Activated T-cell treated with anti-CD3 and anti-CD28 coated beads, Interleukin-2, amount 50 U/mL, for 72 hours (primary cell): ENCODE data around the gene NCLN. TPM values are rescaled to one million over a fixed set of nuclear protein-coding genes. Genes with fewer than 3 reads are reported as not detected.
A peak's percentile ranks its signal among the peaks of the same experiment; 100 is the strongest.

Experiments used
- ATAC-seq, 2 donors: fragments of 150-1000 bp; cut with Tn5 transposase; replicated peaks in 1 of 2; 2 replicates each; pipeline ENCODE4 v1.10.0; 2021; ENCODE audit warnings: moderate library complexity in 2 of 2, mild to moderate bottlenecking in 1 of 2
- DNase-seq, 2 donors: peaks; one replicate each; pipeline ENCODE4 v3.0.0; 2021 to 2022; ENCODE audit warnings: mixed read lengths in 1 of 2
- H3K27ac Mint-ChIP-seq: one replicate; pipeline ENCODE4 v1.8.0; 2022; ENCODE audit warnings: mild to moderate bottlenecking, moderate library complexity, mixed read lengths
- H3K27me3 Mint-ChIP-seq: one replicate; pipeline ENCODE4 v1.8.0; 2022; ENCODE audit warnings: low read depth, mixed read lengths
- H3K36me3 Mint-ChIP-seq, 2 donors: one replicate each; pipeline ENCODE4 v1.8.0; 2022; ENCODE audit warnings: mixed read lengths in 2 of 2, mild to moderate bottlenecking in 1 of 2; ENCODE audit not compliant: insufficient read depth in 2 of 2
- H3K4me1 Mint-ChIP-seq: one replicate; pipeline ENCODE4 v1.8.0; 2022; ENCODE audit warnings: low read depth, mixed read lengths
- H3K4me3 Mint-ChIP-seq, 2 donors: one replicate each; pipeline ENCODE4 v1.8.0; 2022; ENCODE audit warnings: mild to moderate bottlenecking in 2 of 2, mixed read lengths in 2 of 2, moderate library complexity in 2 of 2
- H3K9me3 Mint-ChIP-seq, 2 donors: one replicate each; pipeline ENCODE4 v1.8.0; 2022; ENCODE audit warnings: mixed read lengths in 2 of 2
- total RNA-seq, 2 donors: library from RNA; stranded (reverse); gene quantifications; one replicate each; pipeline ENCODE4 v1.2.3, GENCODE V29; 2022

The NCLN gene, protein sequence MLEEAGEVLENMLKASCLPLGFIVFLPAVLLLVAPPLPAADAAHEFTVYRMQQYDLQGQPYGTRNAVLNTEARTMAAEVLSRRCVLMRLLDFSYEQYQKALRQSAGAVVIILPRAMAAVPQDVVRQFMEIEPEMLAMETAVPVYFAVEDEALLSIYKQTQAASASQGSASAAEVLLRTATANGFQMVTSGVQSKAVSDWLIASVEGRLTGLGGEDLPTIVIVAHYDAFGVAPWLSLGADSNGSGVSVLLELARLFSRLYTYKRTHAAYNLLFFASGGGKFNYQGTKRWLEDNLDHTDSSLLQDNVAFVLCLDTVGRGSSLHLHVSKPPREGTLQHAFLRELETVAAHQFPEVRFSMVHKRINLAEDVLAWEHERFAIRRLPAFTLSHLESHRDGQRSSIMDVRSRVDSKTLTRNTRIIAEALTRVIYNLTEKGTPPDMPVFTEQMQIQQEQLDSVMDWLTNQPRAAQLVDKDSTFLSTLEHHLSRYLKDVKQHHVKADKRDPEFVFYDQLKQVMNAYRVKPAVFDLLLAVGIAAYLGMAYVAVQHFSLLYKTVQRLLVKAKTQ
- 10 to 100 TPM; 35.0 to 38.7 TPM for total RNA-seq

DNA sequence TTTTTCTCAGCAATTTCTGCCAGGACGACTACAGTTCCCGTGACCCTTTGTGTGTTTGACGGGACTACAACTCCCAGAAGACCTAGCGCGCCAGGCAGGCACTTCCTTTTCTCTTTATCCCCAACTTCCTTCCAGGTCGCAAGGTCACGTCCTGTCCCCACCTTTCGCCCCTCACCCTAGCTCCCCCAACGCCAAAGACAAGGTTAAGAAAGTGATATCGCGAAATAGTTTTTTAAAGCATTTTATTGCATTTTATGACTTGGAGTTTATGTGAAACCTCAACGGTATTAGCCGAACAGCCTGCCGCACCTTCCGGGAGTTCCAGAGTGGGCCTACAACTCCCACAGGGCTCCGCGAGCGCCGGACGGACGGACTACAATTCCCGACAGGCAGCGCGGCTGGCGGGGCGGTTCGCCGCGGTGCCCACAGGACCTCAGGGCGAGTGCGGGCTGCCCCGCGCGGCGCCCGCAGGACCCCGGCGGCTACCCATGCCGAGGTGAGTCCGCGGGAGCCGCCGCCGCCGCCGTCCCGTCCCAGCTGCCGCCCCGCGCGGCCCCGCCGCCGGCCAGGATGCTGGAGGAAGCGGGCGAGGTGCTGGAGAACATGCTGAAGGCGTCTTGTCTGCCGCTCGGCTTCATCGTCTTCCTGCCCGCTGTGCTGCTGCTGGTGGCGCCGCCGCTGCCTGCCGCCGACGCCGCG, at the start of gene NCLN:
Gene NCLN (plus strand): TSS at position 470 of the 699 bp plus-strand sequence. CDS start 101 bp downstream, at position 571.
- DNase-seq (peak; percentile 95 to 96), ATAC-seq (peak; percentile 87 to 90)
- H3K9me3 Mint-ChIP-seq, result no peaks in the 10 kb centered on the region
- no peaks in the 10 kb centered on the region for H3K27me3 Mint-ChIP-seq
- H3K4me1 Mint-ChIP-seq, result peaks cover 68% of the 10 kb centered on the region
- H3K36me3 Mint-ChIP-seq, result peaks cover 2% of the 10 kb centered on the region in 2 donors
- H3K27ac Mint-ChIP-seq, result peak within 1 kb of the TSS; percentile 97
- peak within 1 kb of the TSS; percentile 96 to 99 for H3K4me3 Mint-ChIP-seq

DNA sequence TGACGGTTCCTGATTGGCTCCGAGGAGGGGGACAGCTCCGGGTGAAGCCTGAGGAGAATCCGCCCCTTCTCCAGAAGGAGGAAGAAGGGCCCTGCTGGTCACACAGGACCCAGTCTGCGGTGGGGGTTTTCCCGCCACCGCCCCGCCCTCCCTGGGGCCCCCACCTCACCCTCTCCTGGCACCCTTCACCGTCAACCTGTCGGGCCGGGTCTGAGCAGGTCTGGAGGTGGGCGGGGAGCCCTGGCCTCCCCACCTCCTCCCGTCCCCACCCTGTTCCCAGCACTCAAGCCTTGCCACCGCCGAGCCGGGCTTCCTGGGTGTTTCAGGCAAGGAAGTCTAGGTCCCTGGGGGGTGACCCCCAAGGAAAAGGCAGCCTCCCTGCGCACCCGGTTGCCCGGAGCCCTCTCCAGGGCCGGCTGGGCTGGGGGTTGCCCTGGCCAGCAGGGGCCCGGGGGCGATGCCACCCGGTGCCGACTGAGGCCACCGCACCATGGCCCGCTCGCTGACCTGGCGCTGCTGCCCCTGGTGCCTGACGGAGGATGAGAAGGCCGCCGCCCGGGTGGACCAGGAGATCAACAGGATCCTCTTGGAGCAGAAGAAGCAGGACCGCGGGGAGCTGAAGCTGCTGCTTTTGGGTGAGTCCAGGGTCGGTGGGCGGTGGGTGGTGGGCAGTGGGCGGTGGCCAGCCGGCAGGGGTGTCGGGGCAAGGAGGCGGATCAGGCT, 49.6 kb upstream of the NCLN start, which contains the start of gene GNA15:
Gene GNA15 (plus strand): TSS at position 73 of the 723 bp plus-strand sequence. CDS start 418 bp downstream, at position 491.
- ATAC-seq, result peak; percentile 27 to 49
- Mint-ChIP-seq H3K9me3 (no peaks in the 10 kb centered on the region), H3K27me3 (peaks cover 7% of the 10 kb centered on the region), H3K27ac (peak within 1 kb of the TSS; percentile 87), H3K4me1 (peaks cover 45% of the 10 kb centered on the region), H3K4me3 (peak within 1 kb of the TSS; percentile 73 to 96), H3K36me3 (peaks cover 5 to 7% of the 10 kb centered on the region in 2 donors)
- DNase-seq, result peak; percentile 53 to 58

DNA sequence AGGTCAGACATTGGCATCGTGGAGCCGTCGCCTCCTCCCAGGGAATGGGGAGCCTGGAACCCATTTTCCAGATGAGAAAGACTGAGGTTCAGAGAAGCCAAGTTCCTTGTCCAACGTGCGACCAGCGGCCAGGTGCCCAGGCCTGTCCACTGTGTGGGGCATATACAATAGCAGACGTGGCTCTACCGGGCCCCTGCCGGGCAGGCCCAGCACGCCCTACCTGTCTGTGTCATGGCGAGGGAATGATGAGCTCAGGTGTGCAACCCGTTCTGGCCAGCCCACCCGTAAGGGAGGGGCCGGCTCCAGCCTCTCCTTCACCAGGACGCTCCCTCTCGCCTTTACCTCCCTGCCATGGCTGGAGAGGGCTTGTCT, 49.1 kb upstream of the NCLN start:
- H3K4me3 Mint-ChIP-seq, result peak overlapping the region; percentile 73 to 96
- peaks cover 49% of the 10 kb centered on the region for H3K4me1 Mint-ChIP-seq
- no peak for ATAC-seq
- peak overlapping the region; percentile 87 for H3K27ac Mint-ChIP-seq
- peaks cover 5 to 7% of the 10 kb centered on the region in 2 donors for H3K36me3 Mint-ChIP-seq
- H3K9me3 Mint-ChIP-seq, result no peaks in the 10 kb centered on the region
- no peak for DNase-seq
- H3K27me3 Mint-ChIP-seq, result peaks cover 7% of the 10 kb centered on the region

DNA sequence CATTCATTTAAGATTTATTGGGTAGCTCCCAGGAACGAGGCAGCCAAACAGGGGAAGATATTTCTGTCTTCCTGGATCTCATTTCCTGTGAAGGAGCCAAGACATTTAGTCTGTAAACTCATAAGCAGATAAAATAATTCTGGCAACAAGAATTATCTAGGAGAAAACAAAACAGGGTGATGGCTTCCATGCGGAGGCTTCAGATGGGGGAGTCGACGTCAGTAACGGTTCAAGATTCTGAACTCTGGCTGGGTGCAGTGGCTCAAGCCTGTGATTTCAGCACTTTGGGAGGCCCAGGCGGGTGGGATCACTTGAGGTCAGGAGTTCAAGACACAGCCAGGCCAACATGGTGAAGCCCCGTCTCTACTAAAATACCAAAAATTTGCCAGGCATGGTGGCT, 48.6 kb upstream of the NCLN start:
- Mint-ChIP-seq H3K4me3 (peak overlapping the region; percentile 73 to 96), H3K27ac (peak overlapping the region; percentile 87), H3K27me3 (peaks cover 7% of the 10 kb centered on the region), H3K4me1 (peaks cover 53% of the 10 kb centered on the region), H3K9me3 (no peaks in the 10 kb centered on the region), H3K36me3 (peaks cover 5 to 7% of the 10 kb centered on the region in 2 donors)
- DNase-seq (no peak), ATAC-seq (no peak)

DNA sequence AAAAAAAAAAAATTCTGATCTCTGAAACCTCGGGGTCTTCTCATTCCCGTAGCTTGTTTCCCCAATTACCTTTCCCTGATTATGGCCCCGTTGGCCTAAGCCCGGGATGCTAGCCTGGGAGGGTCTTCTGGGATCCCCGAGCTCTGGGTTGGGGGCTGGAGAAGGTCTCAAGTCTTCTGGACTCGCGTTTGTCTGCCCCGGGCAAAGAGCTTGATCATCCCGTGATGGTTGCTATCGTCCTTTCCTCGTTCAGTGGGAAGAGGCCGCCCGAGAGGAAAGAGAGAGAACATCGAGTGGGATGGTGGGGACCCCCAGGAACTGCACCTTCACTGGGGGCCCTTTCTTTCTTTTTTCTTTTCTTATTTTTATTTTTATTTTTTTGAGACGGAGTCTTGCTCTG, 47.5 kb upstream of the NCLN start:
- no peak overlapping the region for H3K27ac Mint-ChIP-seq
- peak overlapping the region in 1 of 2 donors; percentile 31 for H3K4me3 Mint-ChIP-seq
- peaks cover 5 to 7% of the 10 kb centered on the region in 2 donors for H3K36me3 Mint-ChIP-seq
- no peaks in the 10 kb centered on the region for H3K9me3 Mint-ChIP-seq
- ATAC-seq (no peak), DNase-seq (no peak)
- peaks cover 52% of the 10 kb centered on the region for H3K4me1 Mint-ChIP-seq
- peaks cover 7% of the 10 kb centered on the region for H3K27me3 Mint-ChIP-seq

DNA sequence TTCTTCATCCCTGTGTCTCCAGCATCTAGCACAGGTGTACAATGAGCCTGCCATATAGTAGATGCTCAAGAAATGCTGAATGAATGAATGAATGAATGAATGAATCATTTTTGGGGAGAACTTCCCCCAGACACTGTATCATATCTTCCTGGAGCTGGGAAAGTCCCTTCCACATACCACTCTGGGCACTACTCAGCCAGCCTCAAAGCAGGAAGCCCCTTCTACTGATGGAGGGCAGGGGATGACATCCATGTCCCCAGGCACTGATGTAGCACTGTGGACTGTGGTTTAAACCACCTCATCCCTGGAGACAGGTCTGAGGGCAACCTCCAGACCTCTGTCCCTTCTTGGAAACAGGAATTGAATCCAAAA, 45.1 kb upstream of the NCLN start:
- peak in 1 of 2 donors; percentile 14 for DNase-seq
- H3K4me1 Mint-ChIP-seq, result peaks cover 36% of the 10 kb centered on the region
- peak overlapping the region; percentile 18 for H3K27ac Mint-ChIP-seq
- no peaks in the 10 kb centered on the region for H3K9me3 Mint-ChIP-seq
- H3K4me3 Mint-ChIP-seq, result peak overlapping the region; percentile 27 to 63
- H3K36me3 Mint-ChIP-seq, result peaks cover 5 to 7% of the 10 kb centered on the region in 2 donors
- peak; percentile 25 to 47 for ATAC-seq
- H3K27me3 Mint-ChIP-seq, result peaks cover 7% of the 10 kb centered on the region

DNA sequence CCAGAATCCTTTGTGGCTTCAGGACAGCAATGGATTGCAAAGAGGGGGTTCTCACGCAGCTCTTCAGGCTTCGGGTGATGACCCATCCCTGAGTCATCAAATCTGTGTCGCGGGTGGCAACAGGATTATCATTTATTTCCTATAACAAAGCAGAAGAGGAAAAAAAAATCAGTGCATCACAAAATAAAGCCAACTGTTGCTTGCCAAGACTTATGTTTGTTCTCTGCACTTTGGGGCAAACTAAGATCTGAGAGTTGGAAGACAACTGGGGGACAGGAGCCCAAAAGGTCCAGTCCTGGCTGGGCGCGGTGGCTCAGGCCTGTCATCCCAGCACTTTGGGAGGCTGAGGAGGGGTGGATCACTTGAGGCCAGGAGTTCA, 43.4 kb upstream of the NCLN start:
- peaks cover 7 to 8% of the 10 kb centered on the region in 2 donors for H3K36me3 Mint-ChIP-seq
- no peaks in the 10 kb centered on the region for H3K9me3 Mint-ChIP-seq
- ATAC-seq, result peak; percentile 75 to 78
- peak overlapping the region; percentile 36 to 56 for H3K4me3 Mint-ChIP-seq
- peak; percentile 39 to 60 for DNase-seq
- peaks cover 1% of the 10 kb centered on the region for H3K27me3 Mint-ChIP-seq
- H3K4me1 Mint-ChIP-seq, result peaks cover 37% of the 10 kb centered on the region
- peak overlapping the region; percentile 76 for H3K27ac Mint-ChIP-seq

DNA sequence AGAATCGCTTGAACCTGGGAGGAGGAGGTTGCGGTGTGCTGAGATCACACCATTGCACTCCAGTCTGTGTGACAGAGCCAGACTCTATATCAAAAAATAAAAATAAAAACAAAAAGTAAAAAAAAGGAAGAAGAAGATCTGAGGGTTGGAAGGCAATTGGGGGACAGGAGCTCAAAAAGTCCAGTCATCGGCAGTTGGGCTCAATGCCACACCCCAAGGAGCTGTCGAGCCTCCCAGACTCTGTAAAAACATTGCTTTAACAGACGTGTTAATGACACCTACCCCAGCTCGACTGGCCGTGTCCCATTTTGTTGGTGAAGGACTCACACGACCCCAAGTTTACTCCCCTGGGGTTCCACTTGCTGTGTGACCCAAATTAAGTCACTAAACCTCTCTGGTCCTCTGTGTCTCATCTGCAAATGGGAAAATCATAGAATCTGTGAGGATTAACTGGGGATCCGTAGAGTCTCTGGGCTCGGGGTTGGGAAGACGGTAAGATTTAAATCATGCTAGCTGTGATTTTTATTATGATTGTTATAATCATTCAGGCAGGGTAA, 42.9 kb upstream of the NCLN start:
- no peak for ATAC-seq
- peaks cover 7 to 8% of the 10 kb centered on the region in 2 donors for H3K36me3 Mint-ChIP-seq
- peak overlapping the region; percentile 76 for H3K27ac Mint-ChIP-seq
- H3K4me3 Mint-ChIP-seq, result no peak overlapping the region
- H3K9me3 Mint-ChIP-seq, result no peaks in the 10 kb centered on the region
- no peak for DNase-seq
- peaks cover 35% of the 10 kb centered on the region for H3K4me1 Mint-ChIP-seq
- no peaks in the 10 kb centered on the region for H3K27me3 Mint-ChIP-seq

DNA sequence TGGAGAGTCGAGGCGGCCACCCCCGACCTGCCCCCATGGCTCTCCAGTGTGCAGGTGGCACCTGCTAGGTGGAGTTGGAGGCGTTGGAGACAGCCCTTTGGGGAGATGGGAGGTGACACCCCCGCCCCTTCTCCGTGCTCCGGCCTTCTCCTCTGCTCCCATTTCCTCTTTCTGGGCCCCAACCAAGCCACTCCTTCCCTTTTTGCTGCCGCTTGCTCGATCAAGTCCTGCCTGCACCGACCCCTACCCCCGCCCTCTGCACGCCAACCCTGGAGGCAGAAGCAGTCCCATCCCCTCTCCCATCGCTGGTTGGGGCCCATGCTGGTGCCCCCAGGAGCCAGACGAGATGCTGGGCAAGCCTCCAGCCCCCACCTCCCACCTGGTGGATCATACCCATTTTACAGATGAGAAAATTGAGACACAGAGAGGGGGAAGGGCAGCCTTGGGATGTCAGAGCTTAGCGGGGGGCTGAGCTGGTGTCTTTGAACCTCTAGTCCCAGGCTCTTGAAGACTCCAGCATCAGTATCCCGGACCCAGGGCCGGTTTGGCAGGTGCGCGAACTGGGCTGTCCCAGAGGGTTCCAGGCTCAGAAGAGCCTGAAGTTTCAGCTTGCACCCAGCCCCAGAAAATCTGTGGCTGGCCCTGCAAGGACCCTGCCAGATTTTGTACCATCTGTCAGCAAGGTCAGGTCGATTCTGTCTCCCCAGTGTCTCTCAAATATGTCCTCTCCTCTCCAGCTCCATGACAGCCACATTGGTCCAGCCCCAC, 39.6 kb upstream of the NCLN start:
- H3K4me3 Mint-ChIP-seq, result no peak overlapping the region
- no peaks in the 10 kb centered on the region for H3K27me3 Mint-ChIP-seq
- no peak overlapping the region for H3K27ac Mint-ChIP-seq
- DNase-seq (no peak), ATAC-seq (no peak)
- H3K9me3 Mint-ChIP-seq, result no peaks in the 10 kb centered on the region
- peaks cover 0 to 10% of the 10 kb centered on the region in 2 donors for H3K36me3 Mint-ChIP-seq
- H3K4me1 Mint-ChIP-seq, result peaks cover 24% of the 10 kb centered on the region

DNA sequence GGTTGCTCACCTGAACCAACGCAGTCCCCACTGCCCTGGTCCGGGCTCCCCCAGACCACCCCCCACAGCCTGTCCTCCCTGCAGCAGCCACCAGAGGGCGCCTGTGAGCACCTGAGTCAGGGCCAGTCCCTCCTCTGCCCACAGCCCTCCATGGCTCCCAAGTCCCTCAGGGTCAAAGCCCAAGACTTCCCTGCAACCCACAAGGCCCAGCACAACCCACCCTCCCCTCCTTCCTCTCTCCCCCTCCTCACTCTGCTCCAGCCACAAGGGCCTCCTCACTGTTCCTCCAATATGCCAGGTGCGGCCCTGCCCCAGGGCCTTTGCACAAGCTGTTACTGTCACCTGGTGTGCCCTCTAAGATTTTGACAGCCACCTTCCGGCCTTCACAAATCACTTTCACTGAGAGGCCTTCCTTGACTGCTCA, 39.0 kb upstream of the NCLN start:
- Mint-ChIP-seq H3K4me1 (peaks cover 20% of the 10 kb centered on the region), H3K9me3 (no peaks in the 10 kb centered on the region), H3K36me3 (peaks cover 0 to 10% of the 10 kb centered on the region in 2 donors), H3K27ac (no peak overlapping the region), H3K27me3 (no peaks in the 10 kb centered on the region), H3K4me3 (peak overlapping the region in 1 of 2 donors; percentile 32)
- DNase-seq (peak; percentile 70 to 81), ATAC-seq (peak; percentile 64 to 70)

DNA sequence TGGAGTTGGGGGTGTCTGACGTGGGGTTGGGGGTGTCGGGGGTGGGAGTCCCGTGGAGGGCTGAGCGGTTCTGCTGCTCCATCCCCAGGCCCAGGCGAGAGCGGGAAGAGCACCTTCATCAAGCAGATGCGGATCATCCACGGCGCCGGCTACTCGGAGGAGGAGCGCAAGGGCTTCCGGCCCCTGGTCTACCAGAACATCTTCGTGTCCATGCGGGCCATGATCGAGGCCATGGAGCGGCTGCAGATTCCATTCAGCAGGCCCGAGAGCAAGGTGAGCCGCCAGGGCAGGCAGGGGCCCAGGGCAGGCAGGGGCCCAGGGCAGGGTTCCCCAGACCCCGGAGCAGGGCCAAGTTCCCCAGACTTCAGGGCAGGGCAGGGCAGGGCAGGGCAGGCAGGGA, 37.2 kb upstream of the NCLN start:
- peaks cover 8% of the 10 kb centered on the region for H3K4me1 Mint-ChIP-seq
- no peak overlapping the region for H3K27ac Mint-ChIP-seq
- peaks cover 0 to 10% of the 10 kb centered on the region in 2 donors for H3K36me3 Mint-ChIP-seq
- ATAC-seq (no peak), DNase-seq (no peak)
- H3K9me3 Mint-ChIP-seq, result no peaks in the 10 kb centered on the region
- H3K27me3 Mint-ChIP-seq, result no peaks in the 10 kb centered on the region
- no peak overlapping the region for H3K4me3 Mint-ChIP-seq

DNA sequence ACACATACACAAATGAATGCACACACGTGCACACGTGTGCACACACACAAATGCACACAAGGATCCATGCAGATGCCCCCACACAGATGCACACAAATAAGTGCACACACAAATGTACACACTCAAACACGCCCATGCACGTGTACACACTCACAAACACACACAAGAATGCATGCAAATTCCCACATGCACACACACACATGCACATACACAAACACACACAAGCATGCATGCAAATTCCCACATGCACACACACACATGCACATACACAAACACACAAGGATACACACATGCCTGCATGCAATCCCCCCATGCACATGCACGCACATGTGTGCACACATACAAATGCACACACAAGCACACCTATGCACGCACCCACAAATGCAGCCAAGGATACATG, 36.6 kb upstream of the NCLN start:
- ATAC-seq (no peak), DNase-seq (no peak)
- Mint-ChIP-seq H3K4me1 (peaks cover 8% of the 10 kb centered on the region), H3K4me3 (no peak overlapping the region), H3K36me3 (peaks cover 0 to 10% of the 10 kb centered on the region in 2 donors), H3K9me3 (no peaks in the 10 kb centered on the region), H3K27ac (no peak overlapping the region), H3K27me3 (no peaks in the 10 kb centered on the region)
